ENCODE results near the gene BTBD10. TPM values are rescaled to one million over a fixed set of nuclear protein-coding genes. Genes with fewer than 3 reads are reported as not detected.

BTBD10 gene
- total RNA-seq, 4 donors from 2014 or later = 33.4 to 59.8 (median 48.7) TPM

DNA sequence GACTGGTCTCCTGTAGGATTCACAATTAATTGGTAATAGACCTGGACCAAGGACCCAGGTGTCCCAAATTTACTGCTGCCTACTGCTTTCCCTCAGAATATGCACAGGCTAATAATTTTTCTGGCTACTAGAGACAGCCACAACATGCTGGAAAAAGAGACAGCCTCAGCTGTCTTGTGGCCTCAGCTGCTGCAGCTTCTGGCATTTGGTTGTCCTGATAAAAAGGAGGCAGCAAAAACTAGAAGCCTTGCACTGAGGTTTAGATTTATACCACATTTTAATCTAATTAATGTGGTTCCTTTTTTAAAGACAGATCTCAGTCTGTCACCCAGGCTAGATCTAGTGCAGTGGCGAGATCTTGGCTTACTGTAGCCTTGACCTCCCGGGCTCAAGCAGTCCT, 89.8 kb downstream of the BTBD10 start:
- 68% methylated on average over 2 of the region's 2 CpGs for WGBS
- no peaks in the 10 kb centered on the region for H3K9me3 ChIP-seq
- DNase-seq (ENCODE audit: extremely low spot score) = no peak
- H3K4me3 ChIP-seq = no peak overlapping the region
- peaks cover 89 to 100% (median 99%) of the 10 kb centered on the region in 4 donors for H3K36me3 ChIP-seq
- no peaks in the 10 kb centered on the region for H3K4me1 ChIP-seq
- TF ChIP-seq POLR2AphosphoS5 (IDR thresholded peaks at IDR 0.05) (no peak), CTCF (IDR thresholded peaks at IDR 0.05) (no peak), EP300 (IDR thresholded peaks at IDR 0.05) (no peak), POLR2A (IDR thresholded peaks at IDR 0.05; ENCODE audit: low read depth) (no peak)
- H3K27me3 ChIP-seq = no peaks in the 10 kb centered on the region
- H3K27ac ChIP-seq (replicated peaks in 1 of 4) = no peak overlapping the region
- intact Hi-C loops (cut with DNase I) = no loop called here

DNA sequence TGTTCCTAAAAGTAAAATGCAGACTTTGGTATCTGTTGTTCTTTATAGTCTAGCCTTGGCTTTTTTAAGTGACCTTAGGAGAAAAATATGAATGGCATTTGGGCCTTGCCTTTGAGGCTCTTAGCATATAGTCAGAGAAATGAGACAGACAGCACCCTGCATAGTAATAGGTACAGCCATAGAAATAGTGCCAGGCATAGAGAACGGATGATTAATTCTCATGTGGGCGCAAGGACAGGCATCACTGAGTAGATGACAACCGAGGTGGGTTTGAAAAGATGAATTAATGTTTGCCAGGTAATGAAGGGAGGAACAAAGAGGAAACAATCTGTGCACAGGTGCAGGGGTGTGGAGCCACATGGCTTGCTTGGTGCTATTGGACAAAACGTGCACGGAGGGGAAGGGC, 95.0 kb downstream of the BTBD10 start:
- H3K36me3 ChIP-seq = peaks cover 65 to 100% (median 93%) of the 10 kb centered on the region in 4 donors
- no peak overlapping the region for H3K4me3 ChIP-seq
- intact Hi-C loops (cut with DNase I) = no loop called here
- H3K9me3 ChIP-seq = no peaks in the 10 kb centered on the region
- WGBS = 90% methylated on average over 5 of the region's 5 CpGs
- no peak for DNase-seq (ENCODE audit: extremely low spot score)
- H3K4me1 ChIP-seq = no peaks in the 10 kb centered on the region
- no peaks in the 10 kb centered on the region for H3K27me3 ChIP-seq
- no peak for TF ChIP-seq POLR2AphosphoS5 (IDR thresholded peaks at IDR 0.05)
- TF ChIP-seq EP300 (IDR thresholded peaks at IDR 0.05) = no peak
- TF ChIP-seq CTCF (IDR thresholded peaks at IDR 0.05) = no peak
- no peak for TF ChIP-seq POLR2A (IDR thresholded peaks at IDR 0.05; ENCODE audit: low read depth)
- no peak overlapping the region for H3K27ac ChIP-seq (replicated peaks in 1 of 4)

GRCh38 chr11:13367115-13367514, 95.9 kb downstream of the BTBD10 start:
- intact Hi-C loops (cut with DNase I) = no loop called here
- peaks cover 57 to 100% (median 91%) of the 10 kb centered on the region in 4 donors for H3K36me3 ChIP-seq
- H3K27me3 ChIP-seq = no peaks in the 10 kb centered on the region
- no peaks in the 10 kb centered on the region for H3K4me1 ChIP-seq
- H3K27ac ChIP-seq (replicated peaks in 1 of 4) = no peak overlapping the region
- TF ChIP-seq CTCF (IDR thresholded peaks at IDR 0.05) (no peak), EP300 (IDR thresholded peaks at IDR 0.05) (no peak), POLR2AphosphoS5 (IDR thresholded peaks at IDR 0.05) (no peak), POLR2A (IDR thresholded peaks at IDR 0.05; ENCODE audit: low read depth) (no peak)
- WGBS = 93% methylated on average over 4 of the region's 4 CpGs
- no peaks in the 10 kb centered on the region for H3K9me3 ChIP-seq
- H3K4me3 ChIP-seq = no peak overlapping the region
- no peak for DNase-seq (ENCODE audit: extremely low spot score)

DNA sequence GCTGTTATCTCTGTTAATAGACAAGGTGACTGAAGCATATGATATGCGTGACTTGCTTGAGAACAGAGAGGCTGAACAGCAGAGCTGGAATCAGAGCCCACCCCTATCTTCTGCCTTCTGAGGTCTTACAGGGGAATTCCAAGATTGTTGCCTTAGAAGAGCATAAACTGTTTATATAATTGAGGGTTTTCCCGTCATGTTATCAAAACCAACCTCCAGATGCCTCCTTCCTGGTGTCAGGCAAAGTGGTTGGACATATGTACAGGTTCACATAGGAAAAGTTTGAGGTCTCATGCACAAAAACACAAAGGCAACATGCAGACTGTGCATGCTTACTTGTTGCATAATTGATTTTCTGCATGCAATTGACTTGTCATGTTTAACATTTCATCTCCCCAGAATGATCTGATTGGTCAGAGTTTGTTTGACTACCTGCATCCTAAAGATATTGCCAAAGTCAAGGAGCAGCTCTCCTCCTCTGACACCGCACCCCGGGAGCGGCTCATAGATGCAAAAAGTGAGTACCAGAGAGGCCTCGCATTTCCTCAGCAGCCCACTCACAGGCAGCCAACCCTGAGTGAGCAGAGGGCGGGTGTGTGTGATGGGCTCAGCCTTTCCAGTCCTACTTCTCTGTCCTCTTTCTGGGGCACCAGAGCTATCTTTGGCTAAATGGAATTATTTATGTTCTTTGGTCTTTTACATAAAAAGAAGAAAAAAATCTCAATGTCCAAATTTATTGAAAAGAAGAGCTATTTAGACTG, 96.6 kb downstream of the BTBD10 start:
- Histone ChIP-seq H3K4me1 (no peaks in the 10 kb centered on the region), H3K27me3 (no peaks in the 10 kb centered on the region), H3K4me3 (no peak overlapping the region), H3K27ac (replicated peaks in 1 of 4) (no peak overlapping the region), H3K9me3 (no peaks in the 10 kb centered on the region), H3K36me3 (peaks cover 56 to 100% (median 91%) of the 10 kb centered on the region in 4 donors)
- DNase-seq (ENCODE audit: extremely low spot score) = no peak
- WGBS = 92% methylated on average over 7 of the region's 7 CpGs
- TF ChIP-seq EP300 (IDR thresholded peaks at IDR 0.05) (no peak), POLR2AphosphoS5 (IDR thresholded peaks at IDR 0.05) (no peak), CTCF (IDR thresholded peaks at IDR 0.05) (no peak), POLR2A (IDR thresholded peaks at IDR 0.05; ENCODE audit: low read depth) (no peak)
- intact Hi-C loops (cut with DNase I) = no loop called here

All from esophagus muscularis mucosa (tissue), 4 donors.